HTERT RPE-1 (cell line): Measurements from ENCODE around the gene CALHM3.

Experiments used
- in situ Hi-C: fragments of 300-500 bp; cut with MboI; formaldehyde crosslinking; loops from 4 replicates; pipeline ENCODE4 v1.14.3; 2020; ENCODE audit warnings: low sequenced_read_pairs

The CALHM3 gene

GRCh38 chr10:103451091-103451813 is 27.8 kb downstream of the CALHM3 start:
- in situ Hi-C loops, result no loop called here

- in situ Hi-C loops, result no loop called here
These were observed 28.8 kb downstream of the CALHM3 start for GRCh38 chr10:103450201-103450695.

GRCh38 chr10:103449208-103450144 is 29.6 kb downstream of the CALHM3 start:
- in situ Hi-C loops, result no loop called here

- in situ Hi-C loops, result no loop called here
These were observed 30.3 kb downstream of the CALHM3 start for GRCh38 chr10:103448746-103449145.

- in situ Hi-C loops, result no loop called here
These were observed 31.9 kb downstream of the CALHM3 start for GRCh38 chr10:103447187-103447586.

GRCh38 chr10:103445767-103446567 is 33.1 kb downstream of the CALHM3 start:
- in situ Hi-C loops, result no loop called here

- in situ Hi-C loops, result no loop called here
These were observed 33.7 kb downstream of the CALHM3 start for GRCh38 chr10:103445366-103445765.

- in situ Hi-C loops, result no loop called here
These were observed 34.6 kb downstream of the CALHM3 start for GRCh38 chr10:103444478-103444877.

- in situ Hi-C loops, result no loop called here
These were observed 35.4 kb downstream of the CALHM3 start for GRCh38 chr10:103443475-103444185.

- in situ Hi-C loops, result no loop called here
These were observed 37.0 kb downstream of the CALHM3 start for GRCh38 chr10:103442031-103442461.

- in situ Hi-C loops, result no loop called here
These were observed 37.4 kb downstream of the CALHM3 start for GRCh38 chr10:103441611-103442010.

GRCh38 chr10:103441206-103441605 is 37.8 kb downstream of the CALHM3 start:
- in situ Hi-C loops, result no loop called here

GRCh38 chr10:103440416-103440815 is 38.6 kb downstream of the CALHM3 start:
- in situ Hi-C loops, result no loop called here

GRCh38 chr10:103439776-103440175 is 39.3 kb downstream of the CALHM3 start:
- in situ Hi-C loops, result no loop called here

GRCh38 chr10:103433858-103434257 is 45.2 kb downstream of the CALHM3 start:
- in situ Hi-C loops, result no loop called here

GRCh38 chr10:103431902-103432301 is 47.1 kb downstream of the CALHM3 start:
- in situ Hi-C loops, result no loop called here

GRCh38 chr10:103429647-103430046 is 49.4 kb downstream of the CALHM3 start:
- in situ Hi-C loops, result no loop called here

- in situ Hi-C loops, result no loop called here
These were observed 49.9 kb downstream of the CALHM3 start for GRCh38 chr10:103428989-103429643.

- in situ Hi-C loops, result no loop called here
These were observed 51.2 kb downstream of the CALHM3 start for GRCh38 chr10:103427866-103428265.

- in situ Hi-C loops, result no loop called here
These were observed 55.3 kb downstream of the CALHM3 start for GRCh38 chr10:103423748-103424147.
